Measurements from ENCODE around the gene DNAJC30.

GRCh38 chr7:73717025-73717807 lies 34.0 kb upstream of the DNAJC30 start:
- TF ChIP-seq POLR2A (IDR thresholded peaks at IDR 0.05) = no peak
- TF ChIP-seq, protein P1, sequence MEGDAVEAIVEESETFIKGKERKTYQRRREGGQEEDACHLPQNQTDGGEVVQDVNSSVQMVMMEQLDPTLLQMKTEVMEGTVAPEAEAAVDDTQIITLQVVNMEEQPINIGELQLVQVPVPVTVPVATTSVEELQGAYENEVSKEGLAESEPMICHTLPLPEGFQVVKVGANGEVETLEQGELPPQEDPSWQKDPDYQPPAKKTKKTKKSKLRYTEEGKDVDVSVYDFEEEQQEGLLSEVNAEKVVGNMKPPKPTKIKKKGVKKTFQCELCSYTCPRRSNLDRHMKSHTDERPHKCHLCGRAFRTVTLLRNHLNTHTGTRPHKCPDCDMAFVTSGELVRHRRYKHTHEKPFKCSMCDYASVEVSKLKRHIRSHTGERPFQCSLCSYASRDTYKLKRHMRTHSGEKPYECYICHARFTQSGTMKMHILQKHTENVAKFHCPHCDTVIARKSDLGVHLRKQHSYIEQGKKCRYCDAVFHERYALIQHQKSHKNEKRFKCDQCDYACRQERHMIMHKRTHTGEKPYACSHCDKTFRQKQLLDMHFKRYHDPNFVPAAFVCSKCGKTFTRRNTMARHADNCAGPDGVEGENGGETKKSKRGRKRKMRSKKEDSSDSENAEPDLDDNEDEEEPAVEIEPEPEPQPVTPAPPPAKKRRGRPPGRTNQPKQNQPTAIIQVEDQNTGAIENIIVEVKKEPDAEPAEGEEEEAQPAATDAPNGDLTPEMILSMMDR (IDR thresholded peaks at IDR 0.05) = no peak

All from breast epithelium (tissue), 3 donors.